Measurements from ENCODE around the gene PPP1R9A. TPM values are rescaled to one million over a fixed set of nuclear protein-coding genes. Genes with fewer than 3 reads are reported as not detected.

The PPP1R9A gene
- total RNA-seq, 4 donors from 2014 or later = 21.0 to 48.4 (median 31.6) TPM

- Histone ChIP-seq H3K36me3 (no peaks in the 10 kb centered on the region), H3K4me1 (peaks cover 0 to 10% (median 0%) of the 10 kb centered on the region in 3 donors), H3K4me3 (no peak overlapping the region), H3K27me3 (no peaks in the 10 kb centered on the region), H3K27ac (no peak overlapping the region), H3K9me3 (no peaks in the 10 kb centered on the region)
- no peak for ATAC-seq
- TF ChIP-seq POLR2AphosphoS5 (IDR thresholded peaks at IDR 0.05) (no peak), EP300 (IDR thresholded peaks at IDR 0.05) (no peak), CTCF (IDR thresholded peaks at IDR 0.05) (no peak), POLR2A (IDR thresholded peaks at IDR 0.05) (no peak)
Measured at GRCh38 chr7:94940241-94940640, 32.8 kb downstream of the PPP1R9A start.

- Histone ChIP-seq H3K4me3 (no peak overlapping the region), H3K27ac (no peak overlapping the region), H3K36me3 (no peaks in the 10 kb centered on the region), H3K27me3 (no peaks in the 10 kb centered on the region), H3K9me3 (no peaks in the 10 kb centered on the region), H3K4me1 (no peaks in the 10 kb centered on the region)
- ATAC-seq = no peak
- WGBS, 2 donors (ENCODE audit: low coverage in 1 of 2) = 67 to 100% methylated on average over 1 to 3 of the region's 3 CpGs
- TF ChIP-seq POLR2AphosphoS5 (IDR thresholded peaks at IDR 0.05) (no peak), EP300 (IDR thresholded peaks at IDR 0.05) (no peak), CTCF (IDR thresholded peaks at IDR 0.05) (no peak)
Measured at GRCh38 chr7:94941844-94942632, 34.6 kb downstream of the PPP1R9A start.

- ATAC-seq = no peak
- Histone ChIP-seq H3K27ac (no peak overlapping the region), H3K36me3 (no peaks in the 10 kb centered on the region), H3K4me1 (no peaks in the 10 kb centered on the region), H3K27me3 (no peaks in the 10 kb centered on the region), H3K9me3 (no peaks in the 10 kb centered on the region), H3K4me3 (no peak overlapping the region)
- TF ChIP-seq POLR2AphosphoS5 (IDR thresholded peaks at IDR 0.05) (no peak), POLR2A (IDR thresholded peaks at IDR 0.05) (no peak), EP300 (IDR thresholded peaks at IDR 0.05) (no peak), CTCF (IDR thresholded peaks at IDR 0.05) (no peak)
Measured at GRCh38 chr7:94943134-94943533, 35.7 kb downstream of the PPP1R9A start.

GRCh38 chr7:94949532-94949931, 42.1 kb downstream of the PPP1R9A start:
- no peaks in the 10 kb centered on the region for H3K36me3 ChIP-seq
- H3K9me3 ChIP-seq = no peaks in the 10 kb centered on the region
- no peaks in the 10 kb centered on the region for H3K4me1 ChIP-seq
- no peak overlapping the region for H3K4me3 ChIP-seq
- H3K27me3 ChIP-seq = no peaks in the 10 kb centered on the region
- no peak for TF ChIP-seq POLR2AphosphoS5 (IDR thresholded peaks at IDR 0.05)
- TF ChIP-seq POLR2A (IDR thresholded peaks at IDR 0.05) = no peak
- TF ChIP-seq EP300 (IDR thresholded peaks at IDR 0.05) = no peak
- TF ChIP-seq CTCF (IDR thresholded peaks at IDR 0.05) = no peak
- 90 to 100% methylated on average over 1 of the region's 1 CpG for WGBS, 2 donors (ENCODE audit: low coverage in 1 of 2)
- no peak overlapping the region for H3K27ac ChIP-seq
- no peak for ATAC-seq

- Histone ChIP-seq H3K27ac (no peak overlapping the region), H3K4me3 (no peak overlapping the region), H3K9me3 (no peaks in the 10 kb centered on the region), H3K4me1 (peaks cover 0 to 15% (median 0%) of the 10 kb centered on the region in 3 donors), H3K27me3 (no peaks in the 10 kb centered on the region), H3K36me3 (no peaks in the 10 kb centered on the region)
- no peak for TF ChIP-seq CTCF (IDR thresholded peaks at IDR 0.05)
- TF ChIP-seq POLR2A (IDR thresholded peaks at IDR 0.05) = no peak
- TF ChIP-seq POLR2AphosphoS5 (IDR thresholded peaks at IDR 0.05) = no peak
- TF ChIP-seq EP300 (IDR thresholded peaks at IDR 0.05) = no peak
- 85 to 93% methylated on average over 3 of the region's 3 CpGs for WGBS, 2 donors (ENCODE audit: low coverage in 1 of 2)
- ATAC-seq = no peak
Measured at GRCh38 chr7:94955807-94956206, 48.4 kb downstream of the PPP1R9A start.

Data from gastroesophageal sphincter (tissue), 4 donors.